Measurements from ENCODE around the gene ARHGEF6. TPM values are rescaled to one million over a fixed set of nuclear protein-coding genes. Genes with fewer than 3 reads are reported as not detected.
A peak's percentile ranks its signal among the peaks of the same experiment; 100 is the strongest.

Gene ARHGEF6
- total RNA-seq, 2 donors from 2014 or later: 85.6 to 91.1 TPM

DNA sequence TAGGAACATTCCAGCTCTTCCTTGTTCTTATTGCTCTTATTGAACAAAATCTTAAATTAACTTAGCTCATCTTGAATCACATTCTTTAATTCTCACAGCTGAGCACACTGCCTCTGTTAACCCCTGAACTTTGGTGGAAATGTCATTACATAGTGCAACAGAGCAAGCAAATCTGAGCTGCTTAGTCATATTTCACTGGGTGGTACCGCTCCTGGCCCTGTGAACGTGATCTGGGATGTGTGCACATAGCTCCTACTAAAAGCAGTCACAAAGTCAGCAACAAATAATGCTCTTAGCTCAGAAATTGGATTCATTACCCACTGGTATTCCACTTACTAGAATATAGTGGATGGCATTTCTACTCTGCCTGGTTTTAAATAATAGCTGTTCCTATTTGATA, 27.9 kb downstream of the ARHGEF6 start:
- Mint-ChIP-seq H3K27ac (peak overlapping the region; percentile 58), H3K4me1 (ENCODE audit: low read depth) (peaks cover 83% of the 10 kb centered on the region), H3K36me3 (ENCODE audit: insufficient read depth in 2 of 2) (peaks cover 4 to 7% of the 10 kb centered on the region in 2 donors), H3K27me3 (ENCODE audit: low read depth) (no peaks in the 10 kb centered on the region), H3K9me3 (no peaks in the 10 kb centered on the region), H3K4me3 (peak overlapping the region; percentile 3 to 46)
- no peak for DNase-seq
- ATAC-seq (replicated peaks in 1 of 2): no peak

DNA sequence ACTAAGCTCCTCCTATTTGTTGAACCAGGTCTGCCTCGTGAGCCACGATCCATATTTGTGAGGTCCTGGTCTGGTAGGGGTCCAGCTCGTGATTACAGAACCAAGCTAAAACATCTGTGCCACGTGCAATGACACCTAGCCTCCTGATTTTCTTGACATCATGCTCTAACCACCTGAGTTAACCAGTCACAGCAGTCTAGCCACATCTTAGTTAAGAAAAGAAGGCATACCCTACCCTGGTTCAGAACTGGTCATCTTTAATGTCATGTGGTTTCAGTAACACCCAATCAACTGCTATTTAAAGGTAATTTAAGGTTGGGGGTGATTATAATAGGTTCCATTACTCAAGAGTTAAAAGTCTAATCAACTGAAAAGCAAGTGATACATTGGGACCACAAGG, 28.4 kb downstream of the ARHGEF6 start:
- Mint-ChIP-seq H3K9me3 (no peaks in the 10 kb centered on the region), H3K36me3 (ENCODE audit: insufficient read depth in 2 of 2) (peaks cover under 1 to 3% of the 10 kb centered on the region in 2 donors), H3K4me1 (ENCODE audit: low read depth) (peaks cover 84% of the 10 kb centered on the region), H3K27ac (peak overlapping the region; percentile 58), H3K27me3 (ENCODE audit: low read depth) (no peaks in the 10 kb centered on the region), H3K4me3 (no peak overlapping the region)
- DNase-seq (no peak), ATAC-seq (replicated peaks in 1 of 2) (no peak)

DNA sequence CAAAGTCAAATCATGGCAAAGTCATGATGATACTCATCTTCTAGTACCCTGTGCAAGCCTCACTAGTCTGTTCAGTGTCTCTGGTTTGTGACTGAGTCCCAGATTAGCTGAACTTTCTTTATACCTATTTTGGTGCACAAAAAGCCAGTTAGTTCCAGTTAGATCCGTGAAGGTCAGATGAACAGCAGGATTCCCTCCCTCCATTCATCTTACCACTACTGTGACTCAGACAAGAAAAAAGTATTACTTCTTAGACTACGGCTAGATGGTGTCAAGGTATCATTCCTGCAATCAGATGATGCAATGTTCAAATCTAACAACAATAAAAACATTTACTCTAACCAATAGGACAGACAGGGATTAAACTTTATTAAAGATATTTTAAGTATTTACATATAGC, 30.4 kb downstream of the ARHGEF6 start:
- ATAC-seq (replicated peaks in 1 of 2) (peak; percentile 65 to 70), DNase-seq (no peak)
- peak overlapping the region; percentile 51 to 77 for H3K4me3 Mint-ChIP-seq
- H3K4me1 Mint-ChIP-seq (ENCODE audit: low read depth): peaks cover 91% of the 10 kb centered on the region
- H3K27me3 Mint-ChIP-seq (ENCODE audit: low read depth): peaks cover 6% of the 10 kb centered on the region
- peak overlapping the region; percentile 96 for H3K27ac Mint-ChIP-seq
- H3K36me3 Mint-ChIP-seq (ENCODE audit: insufficient read depth in 2 of 2): peaks cover 3% of the 10 kb centered on the region in 2 donors
- H3K9me3 Mint-ChIP-seq: no peaks in the 10 kb centered on the region

DNA sequence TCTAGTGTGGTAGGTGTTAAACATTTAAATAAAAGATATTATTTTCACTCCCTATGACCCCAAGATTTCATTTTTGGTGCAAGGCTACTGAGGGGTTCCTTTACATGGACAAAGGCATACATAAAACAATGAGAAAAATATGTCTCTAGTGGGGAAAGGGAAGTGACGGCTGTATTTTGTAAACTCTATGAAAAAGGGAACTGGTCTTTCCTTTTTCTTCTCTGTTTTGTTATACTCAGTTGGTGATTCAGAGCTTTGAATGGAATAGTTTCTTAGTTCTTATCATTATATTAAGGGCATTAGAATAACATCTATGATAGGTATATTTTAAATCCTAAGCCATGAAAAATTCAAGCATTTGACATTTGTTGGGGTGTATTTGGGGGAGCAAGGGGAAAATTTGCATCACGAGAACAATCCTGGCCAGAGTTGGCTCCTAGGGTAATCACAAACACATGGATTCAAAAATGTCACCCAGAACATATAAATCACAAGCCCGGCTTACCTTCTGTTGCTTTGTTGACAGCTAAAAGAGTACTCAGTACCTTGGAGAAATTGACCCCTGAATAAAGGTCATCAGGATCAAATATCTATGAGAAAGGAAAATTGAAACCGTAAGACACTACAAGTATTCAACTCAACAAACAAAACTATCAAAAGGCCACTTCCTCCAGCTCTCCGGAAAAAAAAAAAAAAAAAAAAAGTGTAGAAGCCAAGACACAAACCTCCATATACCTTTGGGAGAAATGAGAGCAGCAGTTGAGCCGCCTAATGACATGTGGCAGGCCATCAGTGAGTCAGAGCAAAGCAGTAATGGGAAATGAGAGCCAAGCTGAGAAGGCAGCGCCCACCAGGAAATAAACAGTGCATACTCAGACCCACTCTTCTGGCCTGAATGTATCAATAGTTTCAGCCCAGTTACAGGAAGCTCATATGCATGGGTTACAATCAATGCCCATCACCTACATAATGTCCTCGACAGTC, 33.4 kb downstream of the ARHGEF6 start:
- H3K9me3 Mint-ChIP-seq: no peaks in the 10 kb centered on the region
- H3K4me3 Mint-ChIP-seq: peak overlapping the region; percentile 35 to 68
- peaks cover 82% of the 10 kb centered on the region for H3K4me1 Mint-ChIP-seq (ENCODE audit: low read depth)

DNA sequence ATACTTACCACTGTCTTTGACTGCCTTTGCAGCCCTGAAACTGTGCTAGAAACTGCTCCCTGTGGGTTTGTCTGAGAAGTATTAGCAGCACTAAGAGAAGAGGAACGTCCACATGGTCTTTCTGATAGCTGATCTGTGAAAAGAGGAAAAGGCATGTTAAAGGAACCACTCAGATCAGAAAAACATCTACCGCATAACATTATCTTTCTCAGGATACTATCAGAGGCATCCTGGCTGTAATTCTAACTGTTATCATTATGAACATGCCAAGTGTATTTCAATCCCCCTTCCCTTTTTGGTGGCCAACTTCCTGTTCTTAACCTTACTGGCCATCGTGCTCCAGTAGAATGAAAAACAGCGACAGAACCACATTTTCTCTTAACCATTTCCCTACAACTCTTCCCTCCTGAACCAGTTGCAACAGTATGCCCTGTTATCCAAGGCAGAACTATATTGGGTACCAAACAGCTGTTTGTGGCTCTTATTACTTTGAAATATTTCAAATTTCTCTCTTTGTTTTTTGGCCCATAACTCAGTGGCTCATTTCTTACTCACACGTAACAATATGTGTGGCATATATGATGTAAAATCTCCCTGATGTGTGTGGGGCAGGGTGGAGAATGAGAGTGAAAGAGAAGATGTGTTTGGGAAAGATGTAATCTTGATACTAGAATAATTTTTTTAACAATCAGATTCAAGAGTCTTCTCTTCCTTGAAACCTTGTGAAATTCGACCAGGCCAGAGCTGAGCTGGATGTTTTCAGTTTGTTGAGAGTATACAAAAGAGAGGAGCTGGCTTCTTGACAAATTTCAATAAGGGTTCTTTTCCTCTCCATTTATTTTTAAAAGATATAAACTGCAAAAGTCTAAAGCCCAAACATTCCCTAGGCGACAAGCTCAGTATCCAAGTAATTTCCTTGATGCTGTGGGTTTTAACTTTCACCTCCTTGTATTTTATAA, 35.2 kb downstream of the ARHGEF6 start:
- Mint-ChIP-seq H3K4me1 (ENCODE audit: low read depth) (peaks cover 68% of the 10 kb centered on the region), H3K9me3 (no peaks in the 10 kb centered on the region), H3K4me3 (peak overlapping the region; percentile 19 to 68), H3K27ac (peak overlapping the region; percentile 90), H3K27me3 (ENCODE audit: low read depth) (peaks cover 16% of the 10 kb centered on the region), H3K36me3 (ENCODE audit: insufficient read depth in 2 of 2) (peaks cover 9 to 18% of the 10 kb centered on the region in 2 donors)
- ATAC-seq (replicated peaks in 1 of 2) (peak in 1 of 2 donors; percentile 25), DNase-seq (no peak)

More for the DNA sequence above, 33.4 kb downstream of the ARHGEF6 start:
- Mint-ChIP-seq H3K27me3 (ENCODE audit: low read depth) (peaks cover 16% of the 10 kb centered on the region), H3K27ac (peak overlapping the region; percentile 96), H3K36me3 (ENCODE audit: insufficient read depth in 2 of 2) (peaks cover 9 to 18% of the 10 kb centered on the region in 2 donors)
- peak; percentile 65 to 75 for ATAC-seq (replicated peaks in 1 of 2)
- DNase-seq: peak; percentile 23 to 26

DNA sequence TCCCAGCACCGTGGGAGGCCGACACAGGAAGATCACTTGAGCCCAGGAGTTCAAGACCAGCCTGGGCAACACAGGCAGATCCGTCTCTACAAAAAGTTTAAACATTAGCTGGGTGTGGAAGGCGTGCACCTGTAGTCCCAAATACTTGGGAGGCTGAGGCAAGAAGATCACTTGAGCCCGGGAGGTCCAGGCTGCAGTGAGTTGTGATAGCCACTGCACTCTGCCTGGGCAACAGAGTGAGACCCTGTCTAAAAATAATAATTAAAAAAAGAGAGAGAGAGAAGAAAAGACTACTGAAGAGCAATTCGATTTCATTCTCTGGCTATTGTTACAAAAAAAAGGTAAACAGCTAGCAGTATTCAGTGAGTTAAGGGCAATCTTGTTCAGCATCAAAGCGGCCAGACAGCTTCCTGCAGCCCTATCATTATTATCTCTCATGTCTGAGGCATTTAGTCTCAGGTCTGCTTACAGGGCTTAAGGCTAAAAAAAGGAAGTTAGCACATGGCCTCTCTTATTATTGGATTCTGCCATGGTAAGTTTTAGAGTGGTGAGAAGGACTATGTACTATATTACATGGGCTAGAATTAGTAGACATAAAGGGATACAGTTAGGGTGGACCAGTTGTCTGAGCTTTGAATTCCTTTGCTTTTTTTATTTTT, 37.9 kb downstream of the ARHGEF6 start:
- peak overlapping the region; percentile 46 for H3K27ac Mint-ChIP-seq

DNA sequence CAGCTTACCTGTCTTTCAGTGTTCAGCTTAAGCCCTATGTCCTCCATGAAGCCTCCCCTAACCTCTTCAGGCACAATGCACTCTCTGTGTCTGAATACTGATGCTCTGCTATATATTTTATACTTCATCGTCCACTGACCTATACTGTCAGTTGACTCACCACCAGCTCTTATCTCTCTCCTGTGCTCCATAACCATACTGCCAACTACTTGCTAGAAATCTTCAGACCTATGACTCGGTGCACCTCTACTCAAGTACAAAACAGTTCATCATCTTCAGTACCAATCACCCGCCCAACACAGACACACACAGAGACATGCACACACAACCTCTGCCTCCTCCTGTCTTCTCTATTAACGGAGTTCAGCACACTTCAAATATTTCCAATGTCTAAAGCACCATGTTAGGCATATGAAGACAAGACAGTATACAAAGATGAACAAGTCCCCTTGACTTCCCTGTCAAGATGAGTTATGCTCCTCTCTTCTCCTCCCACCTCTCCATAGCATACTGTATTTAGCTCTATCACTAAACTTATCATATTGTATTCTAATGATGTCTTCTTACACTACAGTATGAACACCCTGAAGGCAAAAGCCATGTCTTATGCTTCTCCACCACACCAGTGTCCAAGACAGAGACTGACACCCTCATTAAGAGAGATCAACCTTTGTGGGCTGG, 42.5 kb downstream of the ARHGEF6 start:
- Mint-ChIP-seq H3K27me3 (ENCODE audit: low read depth) (peaks cover 7% of the 10 kb centered on the region), H3K4me1 (ENCODE audit: low read depth) (peaks cover 7% of the 10 kb centered on the region), H3K4me3 (no peak overlapping the region), H3K9me3 (no peaks in the 10 kb centered on the region), H3K36me3 (ENCODE audit: insufficient read depth in 2 of 2) (peaks cover 11 to 16% of the 10 kb centered on the region in 2 donors), H3K27ac (peak overlapping the region; percentile 28)
- DNase-seq (no peak), ATAC-seq (replicated peaks in 1 of 2) (peak in 1 of 2 donors; percentile 36)

More for the DNA sequence above, 37.9 kb downstream of the ARHGEF6 start:
- peaks cover 16% of the 10 kb centered on the region for H3K27me3 Mint-ChIP-seq (ENCODE audit: low read depth)
- no peaks in the 10 kb centered on the region for H3K9me3 Mint-ChIP-seq
- DNase-seq (no peak), ATAC-seq (replicated peaks in 1 of 2) (no peak)
- peaks cover 19 to 27% of the 10 kb centered on the region in 2 donors for H3K36me3 Mint-ChIP-seq (ENCODE audit: insufficient read depth in 2 of 2)
- H3K4me1 Mint-ChIP-seq (ENCODE audit: low read depth): peaks cover 44% of the 10 kb centered on the region
- peak overlapping the region in 1 of 2 donors; percentile 40 for H3K4me3 Mint-ChIP-seq

DNA sequence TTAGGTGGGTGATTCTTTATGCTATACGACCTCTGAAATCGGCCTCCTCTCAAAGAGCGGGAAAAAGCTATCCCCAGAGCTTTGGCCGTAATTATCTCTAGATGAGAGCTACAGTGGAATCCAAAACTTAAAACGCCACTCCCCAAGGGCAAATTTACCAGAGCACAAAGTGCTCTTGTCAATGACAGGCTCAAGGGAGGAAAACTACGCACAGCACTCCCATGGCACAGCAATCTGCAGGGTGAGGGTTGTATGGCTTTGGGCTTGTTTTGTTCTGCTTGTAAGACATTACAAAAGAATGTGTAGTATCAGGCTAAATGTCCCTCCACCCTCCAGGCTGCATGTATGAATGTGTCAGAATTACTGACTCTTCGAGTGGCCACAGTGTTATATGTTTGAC, 44.0 kb downstream of the ARHGEF6 start:
- Mint-ChIP-seq H3K4me3 (no peak overlapping the region), H3K27me3 (ENCODE audit: low read depth) (peaks cover 7% of the 10 kb centered on the region), H3K9me3 (no peaks in the 10 kb centered on the region), H3K36me3 (ENCODE audit: insufficient read depth in 2 of 2) (peaks cover 11 to 13% of the 10 kb centered on the region in 2 donors), H3K27ac (peak overlapping the region; percentile 38), H3K4me1 (ENCODE audit: low read depth) (peaks cover 15% of the 10 kb centered on the region)
- DNase-seq: no peak
- ATAC-seq (replicated peaks in 1 of 2): no peak

DNA sequence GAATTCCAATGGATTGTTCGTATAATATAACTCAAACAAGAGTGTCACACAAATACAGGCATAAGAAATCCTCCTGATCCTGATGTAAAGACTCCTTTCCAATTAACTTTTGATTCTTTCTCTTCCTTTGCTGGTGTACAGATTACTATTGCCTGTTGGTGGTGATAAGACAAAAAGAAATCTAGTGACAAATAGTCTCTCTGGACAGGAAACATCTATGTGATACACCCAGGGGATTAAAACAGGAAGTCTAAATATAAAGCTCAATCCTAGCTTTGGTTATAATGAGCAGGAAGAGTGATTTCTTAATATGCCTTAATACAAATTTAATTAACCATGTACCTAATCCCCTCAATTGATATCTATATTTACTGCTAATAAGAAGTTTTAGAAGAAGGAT, 45.1 kb downstream of the ARHGEF6 start:
- Mint-ChIP-seq H3K4me3 (no peak overlapping the region), H3K36me3 (ENCODE audit: insufficient read depth in 2 of 2) (peaks cover 11 to 16% of the 10 kb centered on the region in 2 donors), H3K9me3 (no peaks in the 10 kb centered on the region), H3K4me1 (ENCODE audit: low read depth) (peaks cover 24% of the 10 kb centered on the region), H3K27me3 (ENCODE audit: low read depth) (peaks cover 7% of the 10 kb centered on the region), H3K27ac (no peak overlapping the region)
- ATAC-seq (replicated peaks in 1 of 2) (no peak), DNase-seq (no peak)

DNA sequence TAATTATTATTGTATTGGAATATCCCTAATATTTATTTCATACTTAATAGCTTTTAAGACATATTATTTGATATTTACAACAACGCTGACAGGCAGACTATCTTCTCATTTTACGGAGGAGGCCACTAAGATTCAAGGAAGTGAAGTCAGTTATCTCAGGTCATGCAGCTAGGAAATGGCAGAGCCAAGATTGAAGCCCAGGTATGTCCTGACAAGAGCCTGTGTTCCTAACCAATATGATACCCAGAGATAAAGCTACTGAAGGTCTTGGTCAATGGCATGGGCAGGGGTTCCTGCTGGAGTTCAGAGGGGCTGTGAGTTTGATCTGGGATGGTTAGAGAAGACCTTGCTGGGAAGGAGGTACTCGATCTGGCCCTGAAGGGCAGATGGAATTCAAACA, 47.1 kb downstream of the ARHGEF6 start:
- no peaks in the 10 kb centered on the region for H3K9me3 Mint-ChIP-seq
- H3K27ac Mint-ChIP-seq: no peak overlapping the region
- no peak for ATAC-seq (replicated peaks in 1 of 2)
- H3K4me3 Mint-ChIP-seq: no peak overlapping the region
- H3K36me3 Mint-ChIP-seq (ENCODE audit: insufficient read depth in 2 of 2): peaks cover 5 to 15% of the 10 kb centered on the region in 2 donors
- no peak for DNase-seq
- peaks cover 7% of the 10 kb centered on the region for H3K27me3 Mint-ChIP-seq (ENCODE audit: low read depth)
- peaks cover 27% of the 10 kb centered on the region for H3K4me1 Mint-ChIP-seq (ENCODE audit: low read depth)

DNA sequence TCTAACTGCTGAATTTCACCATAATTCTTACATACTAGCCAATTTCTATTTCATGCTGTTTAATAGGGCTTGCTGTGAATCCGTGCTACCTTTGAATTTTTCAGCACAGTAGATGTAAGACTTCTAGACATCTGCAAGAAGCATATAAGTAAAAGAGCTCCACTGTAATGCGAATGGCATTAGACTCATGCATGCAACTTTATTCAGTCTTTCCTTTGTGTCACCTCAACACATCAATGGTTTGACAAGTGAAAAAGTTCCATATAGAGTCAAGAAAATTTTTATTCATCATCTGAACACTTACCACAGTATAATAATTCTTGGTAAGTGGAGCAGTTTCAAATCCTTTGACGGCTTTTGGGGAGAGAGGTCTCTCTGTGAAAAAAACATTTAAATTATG, 48.9 kb downstream of the ARHGEF6 start:
- ATAC-seq (replicated peaks in 1 of 2): peak; percentile 41 to 65
- H3K9me3 Mint-ChIP-seq: no peaks in the 10 kb centered on the region
- H3K36me3 Mint-ChIP-seq (ENCODE audit: insufficient read depth in 2 of 2): peaks cover 2 to 14% of the 10 kb centered on the region in 2 donors
- H3K27ac Mint-ChIP-seq: no peak overlapping the region
- H3K27me3 Mint-ChIP-seq (ENCODE audit: low read depth): peaks cover 7% of the 10 kb centered on the region
- H3K4me1 Mint-ChIP-seq (ENCODE audit: low read depth): peaks cover 45% of the 10 kb centered on the region
- H3K4me3 Mint-ChIP-seq: peak overlapping the region in 1 of 2 donors; percentile 47
- DNase-seq: no peak
